Endodermal cell (in vitro differentiated cells): ENCODE results near the gene MRPS25. TPM values are rescaled to one million over a fixed set of nuclear protein-coding genes. Genes with fewer than 3 reads are reported as not detected.

Source experiments
- DNase-seq: peaks from one replicate; pipeline ENCODE4 v3.0.0-alpha.2; 2017
- H3K27ac ChIP-seq: 2 replicates; pipeline ENCODE4 v1.5.1; 2013; ENCODE audit warnings: mild to moderate bottlenecking, low read depth, low read length, moderate library complexity
- H3K27me3 ChIP-seq: 2 replicates; pipeline ENCODE4 v1.6.1; 2013; ENCODE audit warnings: mild to moderate bottlenecking, low read length, moderate library complexity; ENCODE audit not compliant: insufficient read depth, control insufficient read depth, poor library complexity, severe bottlenecking
- H3K36me3 ChIP-seq: 2 replicates; pipeline ENCODE4 v1.7.0; 2013; ENCODE audit warnings: mild to moderate bottlenecking, low read length, moderate library complexity; ENCODE audit not compliant: control insufficient read depth, insufficient read depth
- H3K4me1 ChIP-seq: one replicate; pipeline ENCODE4 v1.7.0; 2013; ENCODE audit warnings: low read length; ENCODE audit not compliant: control insufficient read depth, insufficient read depth
- H3K4me3 ChIP-seq: 2 replicates; pipeline ENCODE4 v1.5.1; 2013; ENCODE audit warnings: mild to moderate bottlenecking, low read length, moderate library complexity
- H3K9ac ChIP-seq: 2 replicates; pipeline ENCODE4 v1.6.1; 2013; ENCODE audit warnings: mild to moderate bottlenecking, low read length, moderate library complexity; ENCODE audit not compliant: poor library complexity, severe bottlenecking; ENCODE audit errors: extremely low read depth
- H3K9me3 ChIP-seq: 2 replicates; pipeline ENCODE4 v1.6.1; 2013; ENCODE audit warnings: mild to moderate bottlenecking, low read length, moderate library complexity; ENCODE audit not compliant: control insufficient read depth
- H3K27ac Mint-ChIP-seq: 2 replicates; pipeline ENCODE4 v1.8.0; 2020; ENCODE audit warnings: mixed read lengths
- H3K27me3 Mint-ChIP-seq: 2 replicates; pipeline ENCODE4 v1.8.0; 2021; ENCODE audit warnings: mild to moderate bottlenecking, mixed read lengths; ENCODE audit not compliant: insufficient read depth
- H3K36me3 Mint-ChIP-seq: 2 replicates; pipeline ENCODE4 v1.8.0; 2020; ENCODE audit warnings: low read depth, mixed read lengths
- H3K4me1 Mint-ChIP-seq: 2 replicates; pipeline ENCODE4 v1.8.0; 2020; ENCODE audit warnings: mixed read lengths
- H3K4me3 Mint-ChIP-seq: 2 replicates; pipeline ENCODE4 v1.8.0; 2020; ENCODE audit warnings: mild to moderate bottlenecking, moderate library complexity, mixed read lengths
- H3K9me3 Mint-ChIP-seq: 2 replicates; pipeline ENCODE4 v1.8.0; 2020; ENCODE audit warnings: mild to moderate bottlenecking, mixed read lengths
- WGBS, 2 experiments: methylation state at CpG; one replicate each; pipeline versions ENCODE4 v1.1.5 to v1.1.7; 2013; ENCODE audit warnings: missing lambda C conversion rate in 2 of 2, mixed read lengths in 1 of 2; ENCODE audit not compliant: insufficient coverage in 1 of 2, insufficient read length in 1 of 2; 5-methylcytosine and 5-hydroxymethylcytosine counted together
- total RNA-seq, 2 donors: library from RNA; stranded (reverse); fragmentation: NEBNext Ultra II Directional in 1 of 2; extraction: Animal tissue kit (Norgen Biotek cat#: 25700) in 1 of 2; gene quantifications; 2 replicates in 1 of 2; 3 replicates in 1 of 2; pipeline ENCODE4 v1.2.1, GENCODE V29; 2021
- TF ChIP-seq, protein P1 (sequence below): fragments of 200-600 bp; sonication (generic); conservative IDR thresholded peaks from 2 replicates; pipeline ENCODE4 v1.5.0; 2021; ENCODE audit warnings: antibody characterized with exemption, mild to moderate bottlenecking

MRPS25 gene
- total RNA-seq, 2 donors from 2014 or later: 64.1 to 101 TPM

GRCh38 chr3:15029625-15030024, 35.5 kb downstream of the MRPS25 start:
- no peak overlapping the region for H3K4me3 Mint-ChIP-seq
- no peaks in the 10 kb centered on the region for H3K27me3 Mint-ChIP-seq
- no peaks in the 10 kb centered on the region for H3K4me1 Mint-ChIP-seq
- Histone ChIP-seq H3K4me1 (no peaks in the 10 kb centered on the region), H3K4me3 (no peak overlapping the region), H3K27me3 (no peaks in the 10 kb centered on the region), H3K9me3 (no peaks in the 10 kb centered on the region), H3K36me3 (peaks cover 89% of the 10 kb centered on the region), H3K27ac (no peak overlapping the region), H3K9ac (no peak overlapping the region)
- no peak for DNase-seq
- no peak overlapping the region for H3K27ac Mint-ChIP-seq
- H3K36me3 Mint-ChIP-seq: peaks cover 81% of the 10 kb centered on the region
- TF ChIP-seq, protein P1, sequence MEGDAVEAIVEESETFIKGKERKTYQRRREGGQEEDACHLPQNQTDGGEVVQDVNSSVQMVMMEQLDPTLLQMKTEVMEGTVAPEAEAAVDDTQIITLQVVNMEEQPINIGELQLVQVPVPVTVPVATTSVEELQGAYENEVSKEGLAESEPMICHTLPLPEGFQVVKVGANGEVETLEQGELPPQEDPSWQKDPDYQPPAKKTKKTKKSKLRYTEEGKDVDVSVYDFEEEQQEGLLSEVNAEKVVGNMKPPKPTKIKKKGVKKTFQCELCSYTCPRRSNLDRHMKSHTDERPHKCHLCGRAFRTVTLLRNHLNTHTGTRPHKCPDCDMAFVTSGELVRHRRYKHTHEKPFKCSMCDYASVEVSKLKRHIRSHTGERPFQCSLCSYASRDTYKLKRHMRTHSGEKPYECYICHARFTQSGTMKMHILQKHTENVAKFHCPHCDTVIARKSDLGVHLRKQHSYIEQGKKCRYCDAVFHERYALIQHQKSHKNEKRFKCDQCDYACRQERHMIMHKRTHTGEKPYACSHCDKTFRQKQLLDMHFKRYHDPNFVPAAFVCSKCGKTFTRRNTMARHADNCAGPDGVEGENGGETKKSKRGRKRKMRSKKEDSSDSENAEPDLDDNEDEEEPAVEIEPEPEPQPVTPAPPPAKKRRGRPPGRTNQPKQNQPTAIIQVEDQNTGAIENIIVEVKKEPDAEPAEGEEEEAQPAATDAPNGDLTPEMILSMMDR: no peak
- no peaks in the 10 kb centered on the region for H3K9me3 Mint-ChIP-seq

GRCh38 chr3:15023719-15024118, 41.4 kb downstream of the MRPS25 start:
- WGBS, 2 experiments: 96 to 100% methylated on average over 1 to 2 of the region's 2 CpGs

DNA sequence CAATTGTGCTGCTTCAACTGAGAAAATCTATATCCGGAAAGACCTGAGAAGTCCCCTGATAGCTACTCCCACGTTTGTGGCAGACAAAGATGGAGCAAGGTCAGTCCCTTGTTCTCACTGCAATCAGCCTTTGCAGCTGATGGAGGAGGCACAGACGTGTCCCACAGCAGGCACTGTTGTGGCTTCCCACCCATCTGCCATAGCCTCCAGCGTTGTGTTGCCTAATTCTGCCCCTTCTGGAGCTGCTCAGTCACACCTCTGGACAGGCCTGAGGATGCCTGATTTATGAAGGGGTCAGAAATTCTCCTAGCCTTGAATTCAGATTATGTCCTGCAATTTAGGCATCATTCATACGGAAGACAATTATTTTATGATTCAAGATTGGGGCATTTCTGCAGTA, 41.9 kb downstream of the MRPS25 start:
- Mint-ChIP-seq H3K4me1 (no peaks in the 10 kb centered on the region), H3K27ac (no peak overlapping the region), H3K4me3 (no peak overlapping the region), H3K36me3 (peaks cover 76% of the 10 kb centered on the region), H3K9me3 (no peaks in the 10 kb centered on the region), H3K27me3 (no peaks in the 10 kb centered on the region)
- Histone ChIP-seq H3K9me3 (no peaks in the 10 kb centered on the region), H3K27me3 (no peaks in the 10 kb centered on the region), H3K36me3 (peaks cover 86% of the 10 kb centered on the region), H3K4me3 (no peak overlapping the region), H3K9ac (no peak overlapping the region), H3K27ac (no peak overlapping the region), H3K4me1 (no peaks in the 10 kb centered on the region)
- WGBS, 2 experiments: 86 to 92% methylated on average over 4 to 5 of the region's 5 CpGs
- DNase-seq: no peak
- TF ChIP-seq, protein P1: no peak

More at GRCh38 chr3:15023719-15024118, 41.4 kb downstream of the MRPS25 start:
- H3K36me3 Mint-ChIP-seq: peaks cover 78% of the 10 kb centered on the region
- no peak overlapping the region for H3K9ac ChIP-seq
- no peak for DNase-seq
- no peaks in the 10 kb centered on the region for H3K27me3 Mint-ChIP-seq
- H3K36me3 ChIP-seq: peaks cover 87% of the 10 kb centered on the region
- no peaks in the 10 kb centered on the region for H3K9me3 Mint-ChIP-seq
- no peaks in the 10 kb centered on the region for H3K4me1 ChIP-seq
- TF ChIP-seq, protein P1: no peak
- H3K27ac ChIP-seq: no peak overlapping the region
- no peaks in the 10 kb centered on the region for H3K27me3 ChIP-seq
- no peaks in the 10 kb centered on the region for H3K4me1 Mint-ChIP-seq
- H3K27ac Mint-ChIP-seq: no peak overlapping the region
- no peak overlapping the region for H3K4me3 Mint-ChIP-seq
- H3K9me3 ChIP-seq: no peaks in the 10 kb centered on the region
- H3K4me3 ChIP-seq: no peak overlapping the region
